Nephron progenitor cell (in vitro differentiated cells): ENCODE measurements around the gene NDUFS2.

Source experiments
- DNase-seq: peaks from one replicate; pipeline ENCODE4 v3.0.0; 2021
- H3K27ac Mint-ChIP-seq: 2 replicates; pipeline ENCODE4 v1.8.0; 2021; ENCODE audit warnings: mild to moderate bottlenecking, moderate library complexity, mixed read lengths
- H3K27me3 Mint-ChIP-seq: 2 replicates; pipeline ENCODE4 v1.8.0; 2021; ENCODE audit warnings: mild to moderate bottlenecking, low read depth, mixed read lengths; ENCODE audit not compliant: poor library complexity
- H3K36me3 Mint-ChIP-seq: 2 replicates; pipeline ENCODE4 v1.8.0; 2021; ENCODE audit warnings: low read depth, mixed read lengths
- H3K4me1 Mint-ChIP-seq: 2 replicates; pipeline ENCODE4 v1.8.0; 2021; ENCODE audit warnings: mixed read lengths
- H3K4me3 Mint-ChIP-seq: 2 replicates; pipeline ENCODE4 v1.8.0; 2021; ENCODE audit warnings: mild to moderate bottlenecking, moderate library complexity, mixed read lengths
- H3K9me3 Mint-ChIP-seq: 2 replicates; pipeline ENCODE4 v1.8.0; 2021; ENCODE audit warnings: mild to moderate bottlenecking, moderate library complexity, mixed read lengths
- TF ChIP-seq, protein P1 (sequence below): fragments of 200-600 bp; sonication (generic); IDR thresholded peaks from 2 replicates; pipeline ENCODE4 v1.5.0; 2021; ENCODE audit warnings: antibody characterized with exemption

NDUFS2 gene

DNA sequence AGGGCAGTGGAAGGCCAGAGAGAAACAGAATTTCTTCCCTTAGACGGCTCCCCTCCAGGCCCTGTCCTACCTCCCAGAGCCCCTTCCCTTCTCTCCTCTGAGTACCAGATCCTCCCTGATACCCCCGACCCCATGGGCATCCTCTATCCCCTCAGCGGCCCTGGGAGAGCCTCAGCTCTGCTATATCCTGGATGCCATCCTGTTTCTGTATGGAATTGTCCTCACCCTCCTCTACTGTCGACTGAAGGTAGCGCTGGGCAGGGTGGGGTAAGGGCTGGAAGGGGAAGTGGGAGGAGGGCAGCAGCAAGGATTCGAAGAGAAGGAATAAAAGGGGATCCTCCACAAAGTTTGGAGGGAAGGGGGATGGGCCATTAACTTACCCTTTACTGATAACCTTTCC is 15.7 kb downstream of the NDUFS2 start:
- Mint-ChIP-seq H3K4me1 (peaks cover 40% of the 10 kb centered on the region), H3K27me3 (peaks cover 7% of the 10 kb centered on the region), H3K4me3 (no peak overlapping the region), H3K36me3 (peaks cover 23% of the 10 kb centered on the region), H3K9me3 (no peaks in the 10 kb centered on the region), H3K27ac (peak overlapping the region; percentile 87)
- TF ChIP-seq, protein P1, sequence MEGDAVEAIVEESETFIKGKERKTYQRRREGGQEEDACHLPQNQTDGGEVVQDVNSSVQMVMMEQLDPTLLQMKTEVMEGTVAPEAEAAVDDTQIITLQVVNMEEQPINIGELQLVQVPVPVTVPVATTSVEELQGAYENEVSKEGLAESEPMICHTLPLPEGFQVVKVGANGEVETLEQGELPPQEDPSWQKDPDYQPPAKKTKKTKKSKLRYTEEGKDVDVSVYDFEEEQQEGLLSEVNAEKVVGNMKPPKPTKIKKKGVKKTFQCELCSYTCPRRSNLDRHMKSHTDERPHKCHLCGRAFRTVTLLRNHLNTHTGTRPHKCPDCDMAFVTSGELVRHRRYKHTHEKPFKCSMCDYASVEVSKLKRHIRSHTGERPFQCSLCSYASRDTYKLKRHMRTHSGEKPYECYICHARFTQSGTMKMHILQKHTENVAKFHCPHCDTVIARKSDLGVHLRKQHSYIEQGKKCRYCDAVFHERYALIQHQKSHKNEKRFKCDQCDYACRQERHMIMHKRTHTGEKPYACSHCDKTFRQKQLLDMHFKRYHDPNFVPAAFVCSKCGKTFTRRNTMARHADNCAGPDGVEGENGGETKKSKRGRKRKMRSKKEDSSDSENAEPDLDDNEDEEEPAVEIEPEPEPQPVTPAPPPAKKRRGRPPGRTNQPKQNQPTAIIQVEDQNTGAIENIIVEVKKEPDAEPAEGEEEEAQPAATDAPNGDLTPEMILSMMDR, result no peak
- DNase-seq, result no peak

DNA sequence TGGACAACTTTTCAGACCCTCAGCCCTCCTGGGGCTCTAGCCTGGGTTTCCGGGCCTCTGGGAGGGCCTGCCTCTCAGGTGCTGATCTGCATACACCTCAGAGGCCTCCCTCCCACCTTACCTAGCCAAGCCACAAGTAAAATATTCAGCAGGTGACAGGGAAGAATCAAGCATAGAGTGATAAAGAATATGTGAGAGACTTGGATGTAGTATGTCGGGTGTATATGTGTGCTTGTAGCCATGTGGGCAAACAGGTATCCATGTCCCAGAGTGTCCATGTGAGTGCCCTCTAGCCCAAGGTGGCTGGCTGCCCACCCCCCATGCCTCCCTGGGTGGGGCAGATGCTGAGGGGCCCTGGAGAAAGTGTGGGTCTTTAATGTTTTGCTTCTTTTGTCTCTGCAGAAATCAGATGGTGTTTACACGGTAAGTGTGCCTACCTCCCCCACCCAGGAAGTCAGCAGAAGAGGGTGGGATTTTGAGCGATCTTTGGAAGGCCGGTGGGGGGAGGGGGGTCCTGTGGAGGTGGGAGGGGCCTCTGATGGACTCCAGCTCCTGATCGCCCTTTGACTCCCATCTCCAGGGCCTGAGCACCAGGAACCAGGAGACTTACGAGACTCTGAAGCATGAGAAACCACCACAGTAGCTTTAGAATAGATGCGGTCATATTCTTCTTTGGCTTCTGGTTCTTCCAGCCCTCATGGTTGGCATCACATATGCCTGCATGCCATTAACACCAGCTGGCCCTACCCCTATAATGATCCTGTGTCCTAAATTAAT is 16.3 kb downstream of the NDUFS2 start:
- TF ChIP-seq, protein P1, result no peak
- Mint-ChIP-seq H3K4me1 (peaks cover 42% of the 10 kb centered on the region), H3K36me3 (peaks cover 16% of the 10 kb centered on the region), H3K4me3 (no peak overlapping the region), H3K27ac (no peak overlapping the region), H3K27me3 (peaks cover 10% of the 10 kb centered on the region), H3K9me3 (no peaks in the 10 kb centered on the region)
- no peak for DNase-seq

DNA sequence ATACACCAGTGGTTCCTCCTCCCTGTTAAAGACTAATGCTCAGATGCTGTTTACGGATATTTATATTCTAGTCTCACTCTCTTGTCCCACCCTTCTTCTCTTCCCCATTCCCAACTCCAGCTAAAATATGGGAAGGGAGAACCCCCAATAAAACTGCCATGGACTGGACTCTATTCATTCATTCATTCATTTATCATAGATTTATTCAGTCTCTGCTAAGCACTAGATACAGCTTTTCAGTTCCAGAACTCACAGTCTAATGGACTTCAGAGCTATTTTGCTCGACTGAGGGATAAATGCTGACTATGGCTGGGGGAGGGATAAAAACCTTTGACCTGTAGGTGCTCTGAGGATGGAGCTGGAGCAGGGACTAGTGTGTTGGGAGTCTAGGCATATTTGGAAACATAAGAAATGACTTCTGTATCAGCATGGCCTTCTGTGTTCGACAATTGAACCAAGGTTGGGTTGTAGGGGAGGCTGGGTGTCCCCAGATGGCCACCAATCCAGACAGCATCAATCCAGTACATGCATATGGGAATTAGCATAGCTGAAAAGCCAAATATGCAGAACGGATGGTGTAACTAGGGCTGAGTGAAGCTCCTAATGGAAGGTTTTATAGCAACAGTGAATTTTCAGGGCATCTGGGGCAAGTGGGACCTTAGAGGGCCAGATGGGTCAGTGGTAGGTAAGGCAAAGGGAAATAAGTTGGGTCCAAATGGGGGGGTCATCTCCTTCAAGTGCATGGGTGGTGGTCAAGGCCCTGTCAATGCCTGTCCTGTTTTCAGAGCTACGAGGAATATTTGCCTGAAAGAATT is 17.1 kb downstream of the NDUFS2 start:
- Mint-ChIP-seq H3K9me3 (no peaks in the 10 kb centered on the region), H3K4me3 (no peak overlapping the region), H3K36me3 (peaks cover 8% of the 10 kb centered on the region), H3K4me1 (peaks cover 50% of the 10 kb centered on the region), H3K27me3 (peaks cover 10% of the 10 kb centered on the region), H3K27ac (no peak overlapping the region)
- no peak for DNase-seq
- TF ChIP-seq, protein P1, result no peak

DNA sequence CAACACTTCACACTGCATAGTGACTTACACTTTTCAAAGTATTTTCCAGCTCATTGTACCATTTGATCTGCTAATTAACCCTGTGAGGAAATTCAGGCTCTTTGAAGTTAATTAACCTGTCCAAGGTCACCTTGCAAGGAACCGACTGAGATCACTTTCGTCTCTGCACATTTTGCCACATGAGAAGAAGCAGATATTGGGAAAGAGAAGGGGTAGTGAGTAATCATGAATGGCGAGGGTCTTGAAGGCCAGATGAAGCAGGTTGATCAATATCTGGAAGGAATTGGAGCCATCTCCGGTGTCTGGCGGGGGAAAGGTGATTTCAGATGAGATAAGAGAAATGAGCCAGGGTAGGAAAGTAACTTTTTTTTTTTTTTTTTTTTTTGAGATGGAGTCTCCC is 17.8 kb downstream of the NDUFS2 start:
- H3K27ac Mint-ChIP-seq, result no peak overlapping the region
- DNase-seq, result no peak
- peaks cover 3% of the 10 kb centered on the region for H3K36me3 Mint-ChIP-seq
- H3K4me1 Mint-ChIP-seq, result peaks cover 50% of the 10 kb centered on the region
- TF ChIP-seq, protein P1, result no peak
- peaks cover 10% of the 10 kb centered on the region for H3K27me3 Mint-ChIP-seq
- no peaks in the 10 kb centered on the region for H3K9me3 Mint-ChIP-seq
- no peak overlapping the region for H3K4me3 Mint-ChIP-seq

DNA sequence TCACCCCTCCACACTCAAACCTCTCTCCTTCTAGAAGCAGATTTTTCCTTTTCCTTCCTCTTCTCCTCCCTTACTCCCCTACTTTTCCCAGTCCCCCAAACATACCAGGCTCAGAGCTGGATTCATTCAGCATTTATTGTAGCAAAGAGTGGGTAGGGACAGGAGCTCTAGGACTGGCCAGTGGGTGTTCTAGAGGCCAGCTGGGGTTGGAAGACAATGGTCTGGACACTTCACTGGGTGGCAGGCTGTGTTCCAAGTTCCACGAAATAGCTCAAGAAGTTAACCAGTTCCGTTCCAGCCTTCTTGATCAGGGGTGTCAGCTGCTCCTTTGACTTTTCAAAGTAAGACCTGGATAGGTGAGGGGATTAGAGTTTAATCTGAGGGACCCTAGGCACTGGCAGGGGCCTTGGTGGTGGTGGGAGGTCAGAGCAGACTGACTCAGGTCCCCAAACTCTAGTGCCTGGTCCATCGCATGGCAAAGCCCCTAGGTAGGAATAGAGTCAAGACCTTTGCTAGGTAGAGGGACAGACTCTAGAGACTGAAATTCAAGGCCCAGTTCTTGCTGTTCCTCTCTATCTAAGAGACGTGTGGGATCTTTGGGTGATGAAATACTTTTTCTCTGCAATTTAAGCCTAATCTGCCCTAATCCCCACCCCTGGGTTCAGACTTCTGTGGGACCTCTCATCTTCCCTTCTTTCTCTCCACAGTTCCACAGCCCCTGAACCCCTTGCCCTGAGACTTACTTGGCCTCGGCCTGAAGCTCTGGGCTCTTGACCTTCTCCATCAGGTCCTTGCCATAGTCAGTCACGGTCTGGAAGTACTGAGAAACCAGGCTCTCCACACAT is 20.2 kb downstream of the NDUFS2 start:
- Mint-ChIP-seq H3K4me1 (peaks cover 61% of the 10 kb centered on the region), H3K27ac (no peak overlapping the region), H3K4me3 (no peak overlapping the region), H3K36me3 (no peaks in the 10 kb centered on the region), H3K27me3 (peaks cover 10% of the 10 kb centered on the region), H3K9me3 (no peaks in the 10 kb centered on the region)
- TF ChIP-seq, protein P1, result no peak
- DNase-seq, result no peak
